OCI-LY1 (cell line): Measurements from ENCODE around the gene ARHGAP24.

Experiments used
- H2AFZ ChIP-seq: fragments of 200-600 bp; sonication (generic), shearing (Covaris generic); 2 replicates; pipeline ENCODE4 v1.6.0; 2014; ENCODE audit warnings: antibody characterized with exemption, mild to moderate bottlenecking, low read length
- H3F3A ChIP-seq: fragments of 200-600 bp; sonication (generic), shearing (Covaris generic); 2 replicates; pipeline ENCODE4 v1.6.0; 2014; ENCODE audit warnings: mild to moderate bottlenecking, antibody characterized with exemption, low read length, moderate library complexity; ENCODE audit not compliant: insufficient read depth
- H3K27ac ChIP-seq: fragments of 200-600 bp; sonication (generic); 2 replicates; pipeline ENCODE4 v1.5.1; 2014; ENCODE audit warnings: low read length, mixed run types, mild to moderate bottlenecking, low read depth; ENCODE audit not compliant: poor library complexity, severe bottlenecking
- H3K27me3 ChIP-seq: fragments of 200-600 bp; sonication (generic); 2 replicates; pipeline ENCODE4 v1.6.0; 2014; ENCODE audit warnings: antibody characterized with exemption, mild to moderate bottlenecking, low read length, moderate library complexity; ENCODE audit not compliant: insufficient read depth
- H3K36me3 ChIP-seq: fragments of 200-600 bp; sonication (generic); 2 replicates; pipeline ENCODE4 v1.6.1; 2014; ENCODE audit warnings: mild to moderate bottlenecking, antibody characterized with exemption, low read length, moderate library complexity, mixed read lengths; ENCODE audit not compliant: insufficient read depth
- H3K4me1 ChIP-seq: fragments of 200-600 bp; sonication (generic); 2 replicates; pipeline ENCODE4 v1.5.1; 2014; ENCODE audit warnings: mild to moderate bottlenecking, low read length, moderate library complexity; ENCODE audit not compliant: insufficient read depth, severe bottlenecking
- H3K4me2 ChIP-seq: fragments of 200-600 bp; sonication (generic), shearing (Covaris generic); 2 replicates; pipeline ENCODE4 v1.6.1; 2014; ENCODE audit warnings: low read length
- H3K4me3 ChIP-seq: fragments of 200-600 bp; sonication (generic); 2 replicates; pipeline ENCODE4 v1.5.1; 2014; ENCODE audit warnings: low read length, low read depth, mild to moderate bottlenecking, mixed read lengths; ENCODE audit not compliant: poor library complexity, severe bottlenecking
- H3K79me2 ChIP-seq: fragments of 200-600 bp; shearing (Covaris generic); 2 replicates; pipeline ENCODE4 v1.6.1; 2016; ENCODE audit warnings: mixed run types, low read length, mixed read lengths; ENCODE audit not compliant: insufficient read depth
- H3K9ac ChIP-seq: fragments of 200-600 bp; sonication (generic), shearing (Covaris generic); 2 replicates; pipeline ENCODE4 v1.6.1; 2014; ENCODE audit warnings: mild to moderate bottlenecking, low read length, mixed read lengths
- H3K9me2 ChIP-seq: fragments of 200-600 bp; sonication (generic), shearing (Covaris generic); 2 replicates; pipeline ENCODE4 v1.6.1; 2014; ENCODE audit warnings: low read depth, mild to moderate bottlenecking, low read length, mixed read lengths
- H3K9me3 ChIP-seq: fragments of 200-600 bp; shearing (Covaris generic); 2 replicates; pipeline ENCODE4 v1.6.1; 2014; ENCODE audit warnings: low read length, mixed read lengths
- H4K20me1 ChIP-seq: fragments of 200-600 bp; sonication (generic), shearing (Covaris generic); 2 replicates; pipeline ENCODE4 v1.6.0; 2016; ENCODE audit warnings: mild to moderate bottlenecking, low read length; ENCODE audit not compliant: insufficient read depth
- EZH2 ChIP-seq: fragments of 200-600 bp; sonication (generic), shearing (Covaris generic); IDR thresholded peaks from 2 replicates; pipeline ENCODE4 v1.8.0; 2017; ENCODE audit warnings: borderline replicate concordance, mixed run types, mild to moderate bottlenecking, antibody characterized with exemption, low read length, moderate library complexity, mixed read lengths
- TF ChIP-seq, protein P1 (sequence below): fragments of 200-600 bp; sonication (generic), shearing (Covaris generic); IDR thresholded peaks from 2 replicates; pipeline ENCODE4 v1.5.1; 2017; ENCODE audit warnings: mild to moderate bottlenecking, antibody characterized with exemption, low read length, moderate library complexity, mixed read lengths

ARHGAP24 gene

DNA sequence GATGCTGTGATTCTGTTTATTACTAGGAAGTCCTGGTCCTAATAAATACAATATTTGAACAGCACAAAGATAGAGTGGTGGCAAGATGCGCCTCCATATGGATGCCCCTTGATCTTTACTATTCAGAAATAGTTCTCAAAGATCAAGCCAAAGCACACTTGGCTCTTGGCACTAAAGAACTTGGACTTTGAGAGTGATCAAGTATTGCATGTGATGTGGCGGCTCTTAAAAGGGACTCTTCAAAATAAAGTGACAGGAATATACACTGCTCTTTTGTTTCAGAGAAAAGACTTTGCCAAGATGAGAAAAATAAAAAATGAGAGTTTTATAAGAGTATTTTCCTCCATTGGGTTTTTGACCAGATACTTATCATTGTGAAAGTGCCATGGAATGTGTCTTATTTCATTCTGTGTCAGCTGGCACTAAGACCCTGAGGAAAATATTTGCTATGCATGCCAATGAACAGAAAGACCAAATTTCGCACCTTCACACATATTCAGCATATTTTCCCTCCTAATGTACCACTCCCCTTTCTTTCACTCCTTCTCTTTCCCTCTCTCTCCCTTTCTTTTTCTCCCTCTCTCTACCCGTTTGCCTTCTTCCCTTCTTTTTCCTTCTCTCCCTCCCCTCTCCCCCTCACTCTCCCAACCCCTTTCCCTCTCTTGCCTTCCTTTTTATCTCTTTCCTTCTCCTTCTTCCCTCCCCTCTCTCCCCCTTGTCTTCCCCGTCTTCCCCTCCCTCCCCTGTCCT is 35.1 kb downstream of the ARHGAP24 start:
- no peak overlapping the region for H2AFZ ChIP-seq
- no peak overlapping the region for H3K27ac ChIP-seq
- no peaks in the 10 kb centered on the region for H3K9me3 ChIP-seq
- H3K4me1 ChIP-seq, result peaks cover 64% of the 10 kb centered on the region
- no peak overlapping the region for H3K4me2 ChIP-seq
- H3K4me3 ChIP-seq, result no peak overlapping the region
- H3K9ac ChIP-seq, result no peak overlapping the region
- TF ChIP-seq, protein P1, sequence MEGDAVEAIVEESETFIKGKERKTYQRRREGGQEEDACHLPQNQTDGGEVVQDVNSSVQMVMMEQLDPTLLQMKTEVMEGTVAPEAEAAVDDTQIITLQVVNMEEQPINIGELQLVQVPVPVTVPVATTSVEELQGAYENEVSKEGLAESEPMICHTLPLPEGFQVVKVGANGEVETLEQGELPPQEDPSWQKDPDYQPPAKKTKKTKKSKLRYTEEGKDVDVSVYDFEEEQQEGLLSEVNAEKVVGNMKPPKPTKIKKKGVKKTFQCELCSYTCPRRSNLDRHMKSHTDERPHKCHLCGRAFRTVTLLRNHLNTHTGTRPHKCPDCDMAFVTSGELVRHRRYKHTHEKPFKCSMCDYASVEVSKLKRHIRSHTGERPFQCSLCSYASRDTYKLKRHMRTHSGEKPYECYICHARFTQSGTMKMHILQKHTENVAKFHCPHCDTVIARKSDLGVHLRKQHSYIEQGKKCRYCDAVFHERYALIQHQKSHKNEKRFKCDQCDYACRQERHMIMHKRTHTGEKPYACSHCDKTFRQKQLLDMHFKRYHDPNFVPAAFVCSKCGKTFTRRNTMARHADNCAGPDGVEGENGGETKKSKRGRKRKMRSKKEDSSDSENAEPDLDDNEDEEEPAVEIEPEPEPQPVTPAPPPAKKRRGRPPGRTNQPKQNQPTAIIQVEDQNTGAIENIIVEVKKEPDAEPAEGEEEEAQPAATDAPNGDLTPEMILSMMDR, result no peak
- no peak for TF ChIP-seq EZH2
- no peaks in the 10 kb centered on the region for H3K9me2 ChIP-seq
- H3F3A ChIP-seq, result no peaks in the 10 kb centered on the region
- no peaks in the 10 kb centered on the region for H3K27me3 ChIP-seq
- H3K36me3 ChIP-seq, result peaks cover 35% of the 10 kb centered on the region
- no peaks in the 10 kb centered on the region for H4K20me1 ChIP-seq
- peaks cover 91% of the 10 kb centered on the region for H3K79me2 ChIP-seq

DNA sequence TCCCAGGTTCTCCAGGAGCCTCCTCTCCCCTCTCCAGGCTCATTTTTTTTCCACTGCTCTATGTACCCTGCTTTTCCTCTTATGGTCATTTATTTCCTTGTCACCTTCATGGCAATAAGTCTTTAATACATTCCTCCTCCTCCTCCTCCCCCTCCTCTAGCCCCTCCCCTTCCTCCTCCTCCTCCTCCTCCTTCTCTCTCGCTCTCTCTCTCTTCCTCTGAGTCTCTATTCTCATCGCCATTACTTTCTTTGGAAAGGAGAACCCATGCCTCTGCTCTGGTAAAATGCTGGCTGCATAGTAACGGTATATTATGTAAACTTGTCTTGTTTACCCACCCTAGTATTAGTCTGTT is 35.7 kb downstream of the ARHGAP24 start:
- no peaks in the 10 kb centered on the region for H4K20me1 ChIP-seq
- TF ChIP-seq, protein P1, result no peak
- no peak for TF ChIP-seq EZH2
- no peak overlapping the region for H3K4me2 ChIP-seq
- no peak overlapping the region for H3K27ac ChIP-seq
- H3K4me3 ChIP-seq, result no peak overlapping the region
- no peaks in the 10 kb centered on the region for H3K9me2 ChIP-seq
- peaks cover 31% of the 10 kb centered on the region for H3K36me3 ChIP-seq
- H3K9me3 ChIP-seq, result no peaks in the 10 kb centered on the region
- no peak overlapping the region for H3K9ac ChIP-seq
- H3K27me3 ChIP-seq, result no peaks in the 10 kb centered on the region
- H3F3A ChIP-seq, result no peaks in the 10 kb centered on the region
- H2AFZ ChIP-seq, result no peak overlapping the region
- H3K4me1 ChIP-seq, result peaks cover 68% of the 10 kb centered on the region
- H3K79me2 ChIP-seq, result peaks cover 93% of the 10 kb centered on the region

DNA sequence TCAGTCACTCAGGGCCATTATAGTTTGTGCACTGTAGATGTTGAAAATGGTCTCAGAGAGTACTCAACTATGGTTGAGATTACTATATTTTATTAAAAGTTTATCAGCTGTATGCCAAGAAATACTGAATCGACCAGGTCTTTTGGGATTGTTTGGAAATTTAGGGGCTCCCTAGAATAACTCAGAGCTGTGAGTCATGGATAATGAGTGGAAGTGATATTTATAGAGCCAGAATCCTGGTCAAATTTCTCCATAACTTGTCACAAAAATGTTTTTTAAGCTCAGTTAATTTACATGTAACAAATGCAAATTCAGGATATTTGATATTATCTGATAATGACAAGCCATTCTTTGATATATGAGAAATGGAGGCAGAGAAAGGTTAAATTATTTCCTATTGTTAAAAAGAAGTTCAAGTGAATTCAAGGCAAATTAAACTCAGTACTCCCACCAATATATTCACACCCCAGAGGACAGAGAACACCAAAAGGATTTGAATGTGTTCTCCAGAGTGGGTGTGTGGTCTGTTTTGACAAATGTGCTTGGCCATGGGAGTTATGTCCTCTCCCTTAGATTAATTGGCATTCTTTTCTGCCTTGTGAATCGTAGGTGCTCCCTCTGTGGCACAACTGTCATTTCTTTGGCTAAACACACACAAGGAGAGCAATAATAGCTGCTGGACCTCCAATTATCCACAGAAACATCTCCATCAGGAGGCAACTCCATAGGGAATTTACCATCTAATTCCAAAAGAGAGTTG is 37.7 kb downstream of the ARHGAP24 start:
- Histone ChIP-seq H2AFZ (no peak overlapping the region), H3K27me3 (no peaks in the 10 kb centered on the region), H3K79me2 (peaks cover 96% of the 10 kb centered on the region), H3K36me3 (peaks cover 13% of the 10 kb centered on the region), H3K9ac (no peak overlapping the region), H3K4me2 (peak overlapping the region; percentile 55; the same call in 1 of the 2 replicates), H3F3A (no peaks in the 10 kb centered on the region), H3K9me3 (no peaks in the 10 kb centered on the region), H3K9me2 (no peaks in the 10 kb centered on the region), H3K4me3 (no peak overlapping the region), H3K4me1 (peaks cover 82% of the 10 kb centered on the region), H4K20me1 (no peaks in the 10 kb centered on the region), H3K27ac (peak overlapping the region; percentile 54)
- no peak for TF ChIP-seq EZH2
- TF ChIP-seq, protein P1, result no peak
